Karpas-422 (cell line): Measurements from ENCODE around the gene PCBP2. TPM values are rescaled to one million over a fixed set of nuclear protein-coding genes. Genes with fewer than 3 reads are reported as not detected.

ENCODE experiments used
- DNase-seq: peaks from one replicate; pipeline ENCODE4 v3.0.0-alpha.2; 2015
- H2AFZ ChIP-seq: fragments of 200-600 bp; sonication (generic); 2 replicates; pipeline ENCODE4 v1.6.1; 2014; ENCODE audit warnings: antibody characterized with exemption, low read length, mixed read lengths
- H3K27ac ChIP-seq: fragments of 200-600 bp; sonication (generic); 2 replicates; pipeline ENCODE4 v1.5.1; 2014; ENCODE audit warnings: mild to moderate bottlenecking, low read length, moderate library complexity
- H3K27me3 ChIP-seq: fragments of 200-600 bp; sonication (generic); 2 replicates; pipeline ENCODE4 v1.6.1; 2014; ENCODE audit warnings: low read length, mixed read lengths
- H3K36me3 ChIP-seq: fragments of 200-600 bp; sonication (generic); 2 replicates; pipeline ENCODE4 v1.6.1; 2014; ENCODE audit warnings: low read length, mixed read lengths; ENCODE audit not compliant: insufficient read depth
- H3K4me1 ChIP-seq: fragments of 200-600 bp; sonication (generic); 2 replicates; pipeline ENCODE4 v1.6.1; 2014; ENCODE audit warnings: mild to moderate bottlenecking, low read length, mixed read lengths
- H3K4me2 ChIP-seq: fragments of 200-600 bp; sonication (generic); 2 replicates; pipeline ENCODE4 v1.6.1; 2014; ENCODE audit warnings: low read length, low read depth, mild to moderate bottlenecking; ENCODE audit not compliant: poor library complexity, severe bottlenecking
- H3K4me3 ChIP-seq: fragments of 200-600 bp; sonication (generic); 2 replicates; pipeline ENCODE4 v1.5.1; 2014; ENCODE audit warnings: mild to moderate bottlenecking, antibody characterized with exemption, low read length, mixed read lengths
- H3K79me2 ChIP-seq: fragments of 200-600 bp; sonication (generic); 2 replicates; pipeline ENCODE4 v1.6.1; 2014; ENCODE audit warnings: mild to moderate bottlenecking, low read length, mixed read lengths
- H3K9ac ChIP-seq: fragments of 200-600 bp; sonication (generic); 2 replicates; pipeline ENCODE4 v1.6.0; 2014; ENCODE audit warnings: low read length
- H3K9me2 ChIP-seq: fragments of 200-600 bp; sonication (generic), shearing (Covaris generic); replicated peaks from 2 replicates; pipeline ENCODE4 v1.6.0; 2014; ENCODE audit warnings: mild to moderate bottlenecking, low read length, moderate library complexity; ENCODE audit not compliant: insufficient read depth
- H3K9me3 ChIP-seq: fragments of 300-700, 200-600 bp; sonication (generic); 2 replicates; pipeline ENCODE4 v1.6.1; 2014; ENCODE audit warnings: low read length, mixed read lengths
- H4K20me1 ChIP-seq: fragments of 200-600 bp; sonication (generic); 2 replicates; pipeline ENCODE4 v1.6.1; 2014; ENCODE audit warnings: mild to moderate bottlenecking, antibody characterized with exemption, low read length, low read depth; ENCODE audit not compliant: insufficient read depth
- total RNA-seq: library from RNA; depleted of rRNA; stranded (reverse); fragments of >200 nt; shearing (Covaris generic); gene quantifications from 2 replicates; pipeline ENCODE4 v1.2.3, GENCODE V29; 2014; ENCODE audit warnings: low replicate concordance

The PCBP2 gene
- total RNA-seq, 1 experiment from 2014 or later, result 447 TPM

DNA sequence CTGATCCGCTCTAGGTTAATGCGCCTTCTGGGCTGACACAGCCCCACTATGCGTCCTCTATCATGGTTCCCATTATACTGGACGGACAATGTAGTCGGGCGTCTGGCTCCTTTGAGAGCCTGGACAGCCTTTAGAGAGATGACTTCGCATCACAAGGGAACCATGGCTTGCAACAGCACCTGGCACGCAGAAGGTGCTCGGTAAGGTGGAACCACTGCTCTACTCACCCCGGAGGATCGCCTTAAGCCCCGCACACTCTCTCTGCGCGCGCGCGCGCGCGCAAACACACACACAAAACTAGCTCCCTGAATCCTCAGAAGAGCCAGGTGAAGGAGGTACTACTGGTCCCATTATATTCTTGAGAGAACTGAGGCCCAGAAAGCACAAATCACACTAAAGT, 40.3 kb downstream of the PCBP2 start:
- Histone ChIP-seq H3K9ac (peak overlapping the region; percentile 69), H3K9me2 (no peaks in the 10 kb centered on the region), H4K20me1 (no peaks in the 10 kb centered on the region), H2AFZ (no peak overlapping the region), H3K4me1 (peaks cover 36% of the 10 kb centered on the region), H3K36me3 (no peaks in the 10 kb centered on the region), H3K27ac (no peak overlapping the region), H3K79me2 (peaks cover 7% of the 10 kb centered on the region; the same call in 1 of the 2 replicates), H3K4me2 (peak overlapping the region; percentile 88), H3K9me3 (no peaks in the 10 kb centered on the region), H3K4me3 (peak overlapping the region; percentile 79; the same call in 1 of the 2 replicates), H3K27me3 (no peaks in the 10 kb centered on the region)
- no peak for DNase-seq

GRCh38 chr12:53492830-53493609, 41.1 kb downstream of the PCBP2 start:
- H3K79me2 ChIP-seq, result peaks cover 15% of the 10 kb centered on the region
- H3K4me1 ChIP-seq, result peaks cover 44% of the 10 kb centered on the region
- H3K4me3 ChIP-seq, result peak overlapping the region; percentile 79

GRCh38 chr12:53493610-53494391, 41.9 kb downstream of the PCBP2 start:
- DNase-seq, result no peak
- Histone ChIP-seq H3K9ac (peak overlapping the region; percentile 78), H3K9me2 (no peaks in the 10 kb centered on the region), H3K36me3 (no peaks in the 10 kb centered on the region), H3K27me3 (no peaks in the 10 kb centered on the region), H3K4me2 (peak overlapping the region; percentile 88), H3K4me1 (peaks cover 50% of the 10 kb centered on the region), H3K27ac (peak overlapping the region; percentile 67), H3K79me2 (peaks cover 20% of the 10 kb centered on the region), H4K20me1 (no peaks in the 10 kb centered on the region), H3K9me3 (no peaks in the 10 kb centered on the region), H2AFZ (peak overlapping the region; percentile 90; the same call in 1 of the 2 replicates), H3K4me3 (peak overlapping the region; percentile 79)

More at GRCh38 chr12:53492830-53493609, 41.1 kb downstream of the PCBP2 start:
- H3K27me3 ChIP-seq, result no peaks in the 10 kb centered on the region
- peak overlapping the region; percentile 90; the same call in 1 of the 2 replicates for H2AFZ ChIP-seq
- H3K4me2 ChIP-seq, result peak overlapping the region; percentile 88
- H3K9me3 ChIP-seq, result no peaks in the 10 kb centered on the region
- no peaks in the 10 kb centered on the region for H4K20me1 ChIP-seq
- peak; percentile 95 for DNase-seq
- H3K36me3 ChIP-seq, result no peaks in the 10 kb centered on the region
- no peaks in the 10 kb centered on the region for H3K9me2 ChIP-seq
- H3K27ac ChIP-seq, result peak overlapping the region; percentile 67
- H3K9ac ChIP-seq, result peak overlapping the region; percentile 78

GRCh38 chr12:53495903-53496751, 44.2 kb downstream of the PCBP2 start:
- Histone ChIP-seq H3K4me3 (no peak overlapping the region), H3K27me3 (no peaks in the 10 kb centered on the region), H3K9me3 (no peaks in the 10 kb centered on the region), H4K20me1 (no peaks in the 10 kb centered on the region), H3K9me2 (no peaks in the 10 kb centered on the region), H3K4me2 (no peak overlapping the region), H3K9ac (0 out of 2 replicates have a peak overlapping the region, but pooled peaks have one; percentile 11), H2AFZ (no peak overlapping the region), H3K4me1 (peaks cover 62% of the 10 kb centered on the region), H3K79me2 (peaks cover 20% of the 10 kb centered on the region), H3K27ac (no peak overlapping the region), H3K36me3 (no peaks in the 10 kb centered on the region)
- no peak for DNase-seq

- H3K4me2 ChIP-seq, result no peak overlapping the region
- no peaks in the 10 kb centered on the region for H3K27me3 ChIP-seq
- H3K27ac ChIP-seq, result no peak overlapping the region
- H4K20me1 ChIP-seq, result no peaks in the 10 kb centered on the region
- H2AFZ ChIP-seq, result no peak overlapping the region
- DNase-seq, result peak; percentile 34
- H3K79me2 ChIP-seq, result peaks cover 22% of the 10 kb centered on the region
- 0 out of 2 replicates have a peak overlapping the region, but pooled peaks have one; percentile 11 for H3K9ac ChIP-seq
- H3K4me1 ChIP-seq, result peaks cover 64% of the 10 kb centered on the region
- H3K9me2 ChIP-seq, result no peaks in the 10 kb centered on the region
- no peak overlapping the region for H3K4me3 ChIP-seq
- H3K36me3 ChIP-seq, result no peaks in the 10 kb centered on the region
- H3K9me3 ChIP-seq, result no peaks in the 10 kb centered on the region
Measured at GRCh38 chr12:53496752-53497032, 44.8 kb downstream of the PCBP2 start.

DNA sequence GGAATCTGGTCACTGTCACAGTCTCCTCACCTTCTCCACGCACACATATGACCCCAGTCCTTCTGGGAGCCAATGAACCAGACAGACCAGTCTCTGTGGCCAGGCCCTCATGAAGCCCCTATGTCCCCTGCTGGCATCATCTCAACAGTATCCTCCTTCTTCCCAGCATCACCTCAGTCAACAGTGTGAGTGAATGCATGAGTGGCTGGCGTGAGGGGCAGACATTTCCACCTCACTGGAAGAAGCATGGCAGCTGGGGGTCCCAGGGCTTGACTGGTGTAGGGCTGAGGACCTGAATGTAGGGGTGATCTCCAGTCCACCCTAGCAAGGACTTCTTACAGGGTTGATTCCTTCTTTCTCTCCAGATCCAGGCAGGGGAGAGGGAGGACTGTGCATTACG, 45.6 kb downstream of the PCBP2 start:
- Histone ChIP-seq H3K36me3 (no peaks in the 10 kb centered on the region), H2AFZ (no peak overlapping the region), H3K27me3 (no peaks in the 10 kb centered on the region), H3K79me2 (peaks cover 30% of the 10 kb centered on the region), H3K9me3 (no peaks in the 10 kb centered on the region), H3K9ac (peak overlapping the region; percentile 87; the same call in 1 of the 2 replicates), H3K4me2 (peak overlapping the region; percentile 74), H3K4me3 (no peak overlapping the region), H3K27ac (no peak overlapping the region), H3K4me1 (peaks cover 66% of the 10 kb centered on the region), H4K20me1 (no peaks in the 10 kb centered on the region), H3K9me2 (no peaks in the 10 kb centered on the region)
- no peak for DNase-seq

DNA sequence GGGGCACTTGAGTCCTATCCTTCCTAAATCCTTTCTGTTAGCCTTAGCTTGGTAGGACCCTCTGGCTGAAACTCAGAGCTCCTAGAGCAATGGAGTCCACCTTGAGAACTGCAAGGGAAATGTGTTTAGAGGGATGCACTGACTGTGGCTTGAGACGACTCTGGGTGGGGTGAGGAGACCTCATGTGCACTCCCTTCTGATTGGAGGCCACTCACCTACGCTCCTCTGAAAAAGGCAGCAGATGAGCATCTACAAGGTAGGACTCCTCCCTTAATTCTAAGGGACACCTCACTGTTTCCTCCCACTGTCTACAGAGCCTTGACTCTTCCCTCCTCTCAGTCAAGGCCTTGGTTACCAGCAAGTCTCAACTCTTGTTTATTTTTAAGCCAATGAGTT, 46.3 kb downstream of the PCBP2 start:
- H3K36me3 ChIP-seq, result no peaks in the 10 kb centered on the region
- H3K9me2 ChIP-seq, result no peaks in the 10 kb centered on the region
- H2AFZ ChIP-seq, result no peak overlapping the region
- H4K20me1 ChIP-seq, result no peaks in the 10 kb centered on the region
- H3K4me2 ChIP-seq, result peak overlapping the region; percentile 74
- H3K27ac ChIP-seq, result no peak overlapping the region
- H3K4me1 ChIP-seq, result peaks cover 68% of the 10 kb centered on the region
- no peaks in the 10 kb centered on the region for H3K9me3 ChIP-seq
- peak overlapping the region; percentile 87 for H3K9ac ChIP-seq
- DNase-seq, result peak; percentile 45
- H3K27me3 ChIP-seq, result no peaks in the 10 kb centered on the region
- H3K4me3 ChIP-seq, result peak overlapping the region; percentile 73
- peaks cover 37% of the 10 kb centered on the region for H3K79me2 ChIP-seq
